Sciatic nerve (tissue), 2 donors: ENCODE data around the gene GLRX. TPM values are rescaled to one million over a fixed set of nuclear protein-coding genes. Genes with fewer than 3 reads are reported as not detected.

ENCODE experiments used
- ATAC-seq: fragments of 200-7000 bp; cut with Tn5 transposase; one replicate; pipeline ENCODE4 v1.9.1; 2020; ENCODE audit warnings: mild to moderate bottlenecking, moderate library complexity
- DNase-seq: peaks from one replicate; pipeline ENCODE4 v3.0.0-alpha.2; 2020; ENCODE audit warnings: low spot score
- intact Hi-C: fragments of 100-400 bp; cut with DNase I; formaldehyde crosslinking; loops from one replicate; pipeline ENCODE4 v1.14.2; 2022
- total RNA-seq: library from RNA; stranded (reverse); fragmentation: NEBNext Ultra II Directional; extraction: Animal tissue kit (Norgen Biotek cat#: 25700); gene quantifications from one replicate; pipeline ENCODE4 v1.2.1, GENCODE V29; 2021
- donor health status: DM: no; HTN: no; CAD: no.
- donor health status: DM: no; HTN: no; CAD: no.

The GLRX gene
- total RNA-seq, 1 donor from 2014 or later = 22.2 TPM

GRCh38 chr5:95798545-95798944 is 24.0 kb downstream of the GLRX start:
- intact Hi-C loops = no loop called here
- ATAC-seq = no peak
- no peak for DNase-seq

GRCh38 chr5:95798048-95798447 is 24.5 kb downstream of the GLRX start:
- no peak for DNase-seq
- no peak for ATAC-seq
- intact Hi-C loops = no loop called here

GRCh38 chr5:95797301-95797700 is 25.2 kb downstream of the GLRX start:
- intact Hi-C loops = no loop called here
- ATAC-seq (no peak), DNase-seq (no peak)

- intact Hi-C loops = no loop called here
- ATAC-seq = no peak
- no peak for DNase-seq
Observed at GRCh38 chr5:95794070-95794516, 28.4 kb downstream of the GLRX start.

GRCh38 chr5:95791751-95792150 is 30.8 kb downstream of the GLRX start:
- ATAC-seq (no peak), DNase-seq (no peak)
- intact Hi-C loops = no loop called here

GRCh38 chr5:95788493-95788892 is 34.0 kb downstream of the GLRX start:
- no peak for DNase-seq
- intact Hi-C loops = loop anchor here (10.0 kb wide), 1 partner anchor 114 kb away; no protein-coding TSS in a partner anchor
- ATAC-seq = no peak

- no peak for ATAC-seq
- no peak for DNase-seq
- intact Hi-C loops = loop anchor here (10.0 kb wide), 1 partner anchor 112 kb away; no protein-coding TSS in a partner anchor
Observed at GRCh38 chr5:95786821-95787418, 35.6 kb downstream of the GLRX start.

- DNase-seq (no peak), ATAC-seq (peak; percentile 31)
- intact Hi-C loops = loop anchor here (5.0 to 10.0 kb wide), 2 partner anchors 63 to 110 kb away; no protein-coding TSS in a partner anchor
Observed at GRCh38 chr5:95784514-95785302, 37.8 kb downstream of the GLRX start.

- no peak for DNase-seq
- intact Hi-C loops = loop anchor here (5.0 to 10.0 kb wide), 2 partner anchors 64 to 109 kb away; no protein-coding TSS in a partner anchor
- ATAC-seq = no peak
Observed at GRCh38 chr5:95783661-95784060, 38.9 kb downstream of the GLRX start.

- ATAC-seq = no peak
- intact Hi-C loops = loop anchor here (5.0 to 10.0 kb wide), 2 partner anchors 65 to 107 kb away; no protein-coding TSS in a partner anchor
- no peak for DNase-seq
Observed at GRCh38 chr5:95782181-95782580, 40.3 kb downstream of the GLRX start.

- peak; percentile 86 for DNase-seq
- intact Hi-C loops = loop anchor here (5.0 to 10.0 kb wide), 2 partner anchors 66 to 106 kb away; no protein-coding TSS in a partner anchor
- ATAC-seq = peak; percentile 96
Observed at GRCh38 chr5:95781101-95781583, 41.4 kb downstream of the GLRX start.

GRCh38 chr5:95780597-95780996 is 41.9 kb downstream of the GLRX start:
- ATAC-seq (peak; percentile 55), DNase-seq (no peak)
- intact Hi-C loops = loop anchor here (5.0 to 10.0 kb wide), 2 partner anchors 67 to 106 kb away; no protein-coding TSS in a partner anchor

GRCh38 chr5:95779611-95780010 is 42.9 kb downstream of the GLRX start:
- no peak for DNase-seq
- intact Hi-C loops = loop anchor here (5.0 to 10.0 kb wide), 2 partner anchors 68 to 105 kb away; no protein-coding TSS in a partner anchor
- peak; percentile 23 for ATAC-seq

- intact Hi-C loops = no loop called here
- DNase-seq = no peak
- no peak for ATAC-seq
Observed at GRCh38 chr5:95778713-95779436, 43.7 kb downstream of the GLRX start.

GRCh38 chr5:95777441-95777840 is 45.1 kb downstream of the GLRX start:
- DNase-seq (no peak), ATAC-seq (no peak)
- intact Hi-C loops = no loop called here

GRCh38 chr5:95773335-95774059 is 49.0 kb downstream of the GLRX start:
- peak; percentile 48 for ATAC-seq
- no peak for DNase-seq
- intact Hi-C loops = no loop called here

- intact Hi-C loops = no loop called here
- ATAC-seq (no peak), DNase-seq (no peak)
Observed at GRCh38 chr5:95771892-95772291, 50.6 kb downstream of the GLRX start.

GRCh38 chr5:95770830-95771708 is 51.5 kb downstream of the GLRX start:
- intact Hi-C loops = no loop called here
- ATAC-seq (peak; percentile 64), DNase-seq (no peak)
